Effector memory CD8-positive, alpha-beta T cell (primary cell): ENCODE data around the gene PPP1R12B.
"Not testable (repeated sequence)": the region's sequence is repeated elsewhere in the genome, so short reads cannot be mapped to it uniquely, and the experiment has no call there.

Experiments used
- ATAC-seq: fragments of 150-1000 bp; cut with Tn5 transposase; replicated peaks from 2 replicates; pipeline ENCODE4 v1.10.0; 2021; ENCODE audit warnings: mild to moderate bottlenecking, moderate library complexity
- DNase-seq, 3 experiments: peaks; one replicate each; pipeline ENCODE4 v3.0.0; 2021
- H3K27ac Mint-ChIP-seq, 2 donors: one replicate each; pipeline ENCODE4 v1.8.0; 2022; ENCODE audit warnings: mild to moderate bottlenecking in 2 of 2, mixed read lengths in 2 of 2, moderate library complexity in 2 of 2
- H3K27me3 Mint-ChIP-seq, 2 donors: one replicate each; pipeline ENCODE4 v1.8.0; 2022; ENCODE audit warnings: mixed read lengths in 2 of 2
- H3K36me3 Mint-ChIP-seq: one replicate; pipeline ENCODE4 v1.8.0; 2022; ENCODE audit warnings: mild to moderate bottlenecking, moderate library complexity, mixed read lengths; ENCODE audit not compliant: insufficient read depth
- H3K4me1 Mint-ChIP-seq, 2 donors: one replicate each; pipeline ENCODE4 v1.8.0; 2022; ENCODE audit warnings: low read depth in 2 of 2, mixed read lengths in 2 of 2
- H3K4me3 Mint-ChIP-seq, 2 donors: one replicate each; pipeline ENCODE4 v1.8.0; 2022; ENCODE audit warnings: mild to moderate bottlenecking in 2 of 2, mixed read lengths in 2 of 2, moderate library complexity in 2 of 2
- H3K9me3 Mint-ChIP-seq, 2 donors: one replicate each; pipeline ENCODE4 v1.8.0; 2022; ENCODE audit warnings: mixed read lengths in 2 of 2

The PPP1R12B gene

GRCh38 chr1:202419731-202420130, 71.2 kb downstream of the PPP1R12B start:
- not testable (repeated sequence) for H3K9me3 Mint-ChIP-seq, H3K4me1 Mint-ChIP-seq, H3K4me3 Mint-ChIP-seq, ATAC-seq, H3K36me3 Mint-ChIP-seq, H3K27ac Mint-ChIP-seq, H3K27me3 Mint-ChIP-seq, DNase-seq

GRCh38 chr1:202420422-202421094, 72.1 kb downstream of the PPP1R12B start:
- not testable (repeated sequence) for ATAC-seq, H3K9me3 Mint-ChIP-seq, H3K27ac Mint-ChIP-seq, H3K4me3 Mint-ChIP-seq, H3K27me3 Mint-ChIP-seq, H3K36me3 Mint-ChIP-seq, DNase-seq, H3K4me1 Mint-ChIP-seq

GRCh38 chr1:202422709-202423108, 74.2 kb downstream of the PPP1R12B start:
- not testable (repeated sequence) for H3K9me3 Mint-ChIP-seq, H3K36me3 Mint-ChIP-seq, ATAC-seq, H3K4me3 Mint-ChIP-seq, H3K27ac Mint-ChIP-seq, H3K27me3 Mint-ChIP-seq, DNase-seq, H3K4me1 Mint-ChIP-seq

- not testable (repeated sequence) for H3K4me3 Mint-ChIP-seq, H3K27ac Mint-ChIP-seq, H3K4me1 Mint-ChIP-seq, H3K9me3 Mint-ChIP-seq, H3K27me3 Mint-ChIP-seq, H3K36me3 Mint-ChIP-seq, DNase-seq, ATAC-seq
These were observed 75.8 kb downstream of the PPP1R12B start for GRCh38 chr1:202424260-202424659.

- ATAC-seq, H3K27ac Mint-ChIP-seq, H3K4me3 Mint-ChIP-seq, H3K36me3 Mint-ChIP-seq, H3K27me3 Mint-ChIP-seq, DNase-seq, H3K4me1 Mint-ChIP-seq, H3K9me3 Mint-ChIP-seq: not testable (repeated sequence)
These were observed 81.6 kb downstream of the PPP1R12B start for GRCh38 chr1:202430111-202430510.

GRCh38 chr1:202432338-202432737, 83.8 kb downstream of the PPP1R12B start:
- peaks cover 14% of the 10 kb centered on the region for H3K36me3 Mint-ChIP-seq
- not testable (repeated sequence) for H3K4me1 Mint-ChIP-seq, DNase-seq, H3K9me3 Mint-ChIP-seq, H3K4me3 Mint-ChIP-seq, ATAC-seq, H3K27ac Mint-ChIP-seq, H3K27me3 Mint-ChIP-seq

- no peak for ATAC-seq
- no peak overlapping the region for H3K4me3 Mint-ChIP-seq
These were observed 84.9 kb downstream of the PPP1R12B start for GRCh38 chr1:202433155-202434043.

GRCh38 chr1:202434059-202434458, 85.6 kb downstream of the PPP1R12B start:
- no peak overlapping the region for H3K27ac Mint-ChIP-seq
- DNase-seq (no peak), ATAC-seq (no peak)
- H3K4me1 Mint-ChIP-seq = no peaks in the 10 kb centered on the region
- no peaks in the 10 kb centered on the region for H3K27me3 Mint-ChIP-seq
- H3K36me3 Mint-ChIP-seq = peaks cover 24% of the 10 kb centered on the region
- no peaks in the 10 kb centered on the region for H3K9me3 Mint-ChIP-seq
- H3K4me3 Mint-ChIP-seq = no peak overlapping the region

More at GRCh38 chr1:202433155-202434043, 84.9 kb downstream of the PPP1R12B start:
- no peak for DNase-seq
- Mint-ChIP-seq H3K27ac (no peak overlapping the region), H3K36me3 (peaks cover 20% of the 10 kb centered on the region), H3K27me3 (no peaks in the 10 kb centered on the region), H3K4me1 (no peaks in the 10 kb centered on the region), H3K9me3 (no peaks in the 10 kb centered on the region)

- H3K4me1 Mint-ChIP-seq = no peaks in the 10 kb centered on the region
- no peaks in the 10 kb centered on the region for H3K9me3 Mint-ChIP-seq
These were observed 90.1 kb downstream of the PPP1R12B start for GRCh38 chr1:202438393-202439174.

GRCh38 chr1:202439308-202439707, 90.8 kb downstream of the PPP1R12B start:
- ATAC-seq = no peak
- no peak for DNase-seq
- no peaks in the 10 kb centered on the region for H3K4me1 Mint-ChIP-seq
- H3K27ac Mint-ChIP-seq = no peak overlapping the region
- H3K36me3 Mint-ChIP-seq = peaks cover 42% of the 10 kb centered on the region
- no peak overlapping the region for H3K4me3 Mint-ChIP-seq
- no peaks in the 10 kb centered on the region for H3K9me3 Mint-ChIP-seq
- H3K27me3 Mint-ChIP-seq = no peaks in the 10 kb centered on the region

More at GRCh38 chr1:202438393-202439174, 90.1 kb downstream of the PPP1R12B start:
- H3K4me3 Mint-ChIP-seq = no peak overlapping the region
- ATAC-seq (no peak), DNase-seq (no peak)
- H3K36me3 Mint-ChIP-seq = peaks cover 47% of the 10 kb centered on the region
- no peaks in the 10 kb centered on the region for H3K27me3 Mint-ChIP-seq
- H3K27ac Mint-ChIP-seq = no peak overlapping the region

GRCh38 chr1:202448140-202448539, 99.6 kb downstream of the PPP1R12B start:
- H3K4me1 Mint-ChIP-seq, H3K27me3 Mint-ChIP-seq, DNase-seq, ATAC-seq, H3K27ac Mint-ChIP-seq, H3K9me3 Mint-ChIP-seq, H3K4me3 Mint-ChIP-seq: not testable (repeated sequence)
- peaks cover 15% of the 10 kb centered on the region for H3K36me3 Mint-ChIP-seq

GRCh38 chr1:202451641-202452040, 103.1 kb downstream of the PPP1R12B start:
- H3K27ac Mint-ChIP-seq, H3K4me3 Mint-ChIP-seq, H3K27me3 Mint-ChIP-seq, H3K9me3 Mint-ChIP-seq, H3K4me1 Mint-ChIP-seq, DNase-seq, ATAC-seq: not testable (repeated sequence)
- peaks cover 15% of the 10 kb centered on the region for H3K36me3 Mint-ChIP-seq

GRCh38 chr1:202452508-202452907, 104.0 kb downstream of the PPP1R12B start:
- H3K4me3 Mint-ChIP-seq = no peak overlapping the region
- H3K27ac Mint-ChIP-seq = peak overlapping the region in 1 of 2 donors; percentile 44
- ATAC-seq = no peak
- no peaks in the 10 kb centered on the region for H3K9me3 Mint-ChIP-seq
- DNase-seq = no peak
- no peaks in the 10 kb centered on the region for H3K27me3 Mint-ChIP-seq
- no peaks in the 10 kb centered on the region for H3K4me1 Mint-ChIP-seq
- peaks cover 15% of the 10 kb centered on the region for H3K36me3 Mint-ChIP-seq
